Stimulated activated CD4-positive, alpha-beta T cell treated with anti-CD3 and anti-CD28 coated beads, Interleukin-4, amount 100 ng/mL, for 1 hour (primary cell): ENCODE results near the gene ARMC10.
"Not testable (repeated sequence)": the region's sequence is repeated elsewhere in the genome, so short reads cannot be mapped to it uniquely, and the experiment has no call there.

Experiments
- DNase-seq: peaks from one replicate; pipeline ENCODE4 v3.0.0-alpha.2; 2020

Gene ARMC10

DNA sequence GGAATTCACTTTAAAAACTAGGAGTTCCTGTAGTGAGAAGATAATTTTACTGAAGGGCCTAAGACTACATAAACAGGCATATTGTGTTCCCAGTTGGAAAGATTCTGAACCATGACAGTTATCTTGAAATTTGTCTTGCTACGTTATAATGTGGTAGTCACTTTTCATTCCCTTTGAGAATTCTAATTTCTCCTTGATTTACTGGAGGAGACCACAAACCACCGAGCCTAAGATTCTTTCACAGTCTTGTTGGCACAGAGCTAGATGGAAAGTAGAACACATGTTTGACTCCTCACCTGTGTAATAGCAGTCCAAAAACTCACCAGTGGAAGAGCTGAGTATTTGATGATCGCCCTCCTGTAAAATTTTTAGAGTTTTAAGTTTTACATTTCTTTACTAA lies 4.9 kb downstream of the ARMC10 start:
- no peak for DNase-seq

DNA sequence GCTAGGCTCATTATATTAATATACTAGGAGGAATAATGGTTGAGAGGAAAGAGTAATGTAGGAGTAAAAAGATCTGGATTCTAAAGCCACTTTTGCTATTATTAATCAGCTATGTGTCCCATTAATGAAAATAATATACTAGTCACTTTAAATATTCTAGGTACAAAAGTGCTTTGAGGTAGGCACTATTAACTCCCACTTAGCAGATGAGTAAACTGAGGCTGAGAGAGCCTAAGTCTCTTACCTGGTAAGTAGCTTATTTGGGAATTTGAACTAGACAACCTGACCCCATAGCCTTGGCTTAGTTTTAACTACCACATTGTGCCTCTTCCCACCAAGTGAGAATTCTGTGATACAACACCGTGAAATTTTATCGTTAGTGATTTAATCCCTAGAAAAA lies 6.0 kb downstream of the ARMC10 start:
- DNase-seq: no peak

DNA sequence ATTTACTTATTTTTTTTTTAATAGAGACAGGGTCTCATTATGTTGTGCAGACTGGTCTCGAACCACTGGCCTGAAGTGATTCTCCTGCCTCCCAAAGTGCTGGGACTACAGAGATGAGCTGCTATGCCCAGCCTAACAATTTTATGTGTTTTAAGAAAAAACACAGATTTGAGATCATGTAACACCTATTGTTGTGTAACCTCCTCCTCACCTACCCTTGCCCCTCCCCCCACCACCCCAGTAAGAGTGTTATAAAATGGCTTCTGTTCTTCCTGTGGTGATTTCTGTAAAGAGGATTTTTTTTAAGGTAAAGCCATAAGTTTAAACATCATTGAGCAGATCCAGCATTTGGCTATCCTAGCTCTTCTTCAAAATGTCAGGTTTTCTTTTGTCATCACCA lies 7.6 kb downstream of the ARMC10 start:
- no peak for DNase-seq

- no peak for DNase-seq
These were observed 8.3 kb downstream of the ARMC10 start for GRCh38 chr7:103083210-103083609.

DNA sequence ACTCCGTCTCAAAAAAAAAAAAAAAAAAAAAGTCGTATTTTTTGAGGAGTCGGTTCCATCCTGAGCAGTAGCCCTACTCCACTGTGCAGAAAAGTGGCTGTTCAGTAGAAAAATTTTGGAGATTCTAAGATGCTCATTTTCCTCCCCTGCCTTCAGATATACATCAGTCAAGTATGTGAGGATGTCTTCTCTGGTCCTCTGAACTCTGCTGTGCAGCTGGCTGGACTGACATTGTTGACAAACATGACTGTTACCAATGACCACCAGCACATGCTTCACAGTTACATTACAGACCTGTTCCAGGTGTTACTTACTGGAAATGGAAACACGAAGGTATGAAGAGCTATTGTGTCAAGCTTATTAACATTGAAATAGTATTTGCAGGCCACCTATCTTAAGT lies 17.4 kb downstream of the ARMC10 start:
- DNase-seq: not testable (repeated sequence)

DNA sequence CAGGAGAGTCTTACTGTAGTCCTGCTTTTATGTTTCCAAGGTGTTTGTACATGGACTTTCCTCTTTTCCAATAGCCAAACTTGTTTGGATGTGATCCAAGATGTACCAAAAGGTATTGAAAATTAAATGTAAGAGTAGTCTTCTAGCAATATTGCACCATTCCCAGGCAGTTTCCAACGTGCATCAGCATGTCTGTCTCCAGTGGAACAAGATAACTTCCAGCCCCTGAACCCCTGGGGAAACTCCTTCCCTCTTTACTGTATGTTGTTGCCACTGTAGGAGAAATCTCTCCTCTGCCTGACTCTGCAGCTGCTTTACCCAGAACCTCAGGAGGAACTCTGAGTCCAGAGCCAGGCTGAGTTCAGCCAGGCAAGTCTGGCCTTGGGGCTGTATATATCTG lies 18.5 kb downstream of the ARMC10 start:
- DNase-seq: no peak

- DNase-seq: no peak
These were observed 19.2 kb downstream of the ARMC10 start for GRCh38 chr7:103094102-103094501.

DNA sequence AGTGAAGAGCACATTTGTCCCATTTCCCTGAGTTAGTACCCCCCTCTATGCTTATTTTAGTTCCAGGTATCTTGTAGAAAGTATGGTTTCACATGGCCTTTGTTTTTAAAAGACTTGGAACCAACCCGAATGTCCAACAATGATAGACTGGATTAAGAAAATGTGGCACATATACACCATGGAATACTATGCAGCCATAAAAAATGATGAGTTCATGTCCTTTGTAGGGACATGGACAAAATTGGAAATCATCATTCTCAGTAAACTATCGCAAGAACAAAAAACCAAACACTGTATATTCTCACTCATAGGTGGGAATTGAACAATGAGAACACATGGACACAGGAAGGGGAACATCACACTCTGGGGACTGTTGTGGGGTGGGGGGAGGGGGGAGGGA lies 20.6 kb downstream of the ARMC10 start:
- not testable (repeated sequence) for DNase-seq

DNA sequence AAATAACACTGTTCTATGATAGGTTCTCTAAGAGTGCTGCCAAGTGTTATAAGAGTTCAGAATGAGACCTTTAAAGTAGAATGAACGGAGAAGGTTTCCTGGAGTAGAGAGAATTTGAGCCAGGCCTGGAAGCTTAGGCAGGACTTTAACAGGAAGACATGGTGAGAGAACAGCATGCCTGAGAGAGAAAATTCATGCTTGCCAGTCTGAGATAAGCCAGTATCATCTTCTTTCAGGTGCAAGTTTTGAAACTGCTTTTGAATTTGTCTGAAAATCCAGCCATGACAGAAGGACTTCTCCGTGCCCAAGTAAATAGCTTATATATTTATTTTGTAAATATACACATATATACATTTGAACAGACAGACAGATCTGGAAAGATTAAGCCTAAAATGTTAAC lies 22.1 kb downstream of the ARMC10 start:
- no peak for DNase-seq

- no peak for DNase-seq
These were observed 25.4 kb downstream of the ARMC10 start for GRCh38 chr7:103100348-103100747.

DNA sequence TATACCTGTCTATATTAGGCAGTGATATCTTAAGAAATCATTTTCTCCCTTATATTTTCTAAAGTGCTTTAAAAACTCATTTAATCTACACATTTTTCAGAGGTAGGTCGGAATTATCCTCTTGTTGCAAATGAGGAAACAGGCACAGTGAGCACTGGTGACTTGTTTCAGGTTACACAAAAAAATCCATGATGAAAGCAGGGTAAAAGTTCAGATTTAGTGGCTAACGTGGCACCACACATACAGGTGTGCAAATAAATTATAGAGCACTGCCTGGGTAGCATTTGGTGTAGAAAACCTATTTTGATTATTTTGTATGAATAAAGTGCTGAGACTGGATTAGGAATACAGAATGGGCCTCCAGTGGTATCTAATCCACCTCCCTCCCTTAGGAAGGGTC lies 26.6 kb downstream of the ARMC10 start:
- no peak for DNase-seq

DNA sequence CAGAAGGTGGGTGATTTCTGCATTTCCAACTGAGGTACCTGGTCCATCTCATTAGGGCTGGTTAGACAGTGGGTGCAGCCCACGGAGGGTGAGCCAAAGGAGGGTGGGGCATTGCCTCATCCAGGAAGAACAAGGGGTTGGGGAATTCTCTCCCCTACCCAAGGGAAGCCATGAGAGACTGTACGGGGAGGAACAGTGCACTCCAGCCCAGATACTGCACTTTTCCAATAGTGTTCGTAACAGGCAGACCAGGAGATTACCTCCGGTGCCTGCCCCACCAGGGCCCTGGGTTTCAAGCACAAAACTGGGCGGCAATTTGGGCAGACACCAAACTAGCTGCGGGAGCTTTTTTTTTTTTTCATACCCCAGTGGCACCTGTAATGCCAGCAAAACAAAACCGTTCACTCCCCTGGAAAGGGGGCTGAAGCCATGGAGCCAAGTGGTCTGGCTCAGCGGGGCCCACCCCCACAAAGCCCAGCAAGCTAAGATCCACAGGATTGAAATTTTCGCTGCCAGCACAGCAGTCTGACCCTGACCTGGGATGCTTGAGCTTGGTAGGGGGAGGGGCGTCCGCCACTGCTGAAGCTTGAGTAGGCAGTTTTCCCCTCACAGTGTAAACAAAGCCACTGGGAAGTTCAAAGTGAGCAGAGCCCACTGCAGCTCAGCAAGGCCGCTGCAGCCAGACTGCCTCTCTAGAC lies 31.2 kb downstream of the ARMC10 start:
- no peak for DNase-seq

GRCh38 chr7:103106703-103107070 lies 31.7 kb downstream of the ARMC10 start:
- not testable (repeated sequence) for DNase-seq

- no peak for DNase-seq
These were observed 38.2 kb downstream of the ARMC10 start for GRCh38 chr7:103113164-103113563.

DNA sequence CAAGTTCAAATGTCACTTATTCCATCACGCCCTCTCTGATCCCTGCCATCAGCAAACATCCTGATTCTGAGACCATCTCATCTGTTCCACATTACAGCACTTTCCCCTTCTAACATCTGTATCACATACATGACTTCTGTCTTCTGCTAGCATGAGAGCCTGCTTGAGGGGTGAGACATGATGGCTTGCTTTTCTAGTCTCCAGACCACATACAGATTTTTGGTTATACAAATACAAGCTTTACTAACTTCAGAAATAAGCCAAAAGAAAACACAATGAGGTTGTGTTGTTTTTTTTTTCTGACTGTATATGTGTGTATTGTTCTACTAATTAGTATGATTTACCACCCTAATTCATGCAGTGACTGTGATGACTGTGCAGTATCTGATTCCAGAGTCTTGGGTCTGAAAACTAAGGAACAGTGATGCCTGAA lies 39.7 kb downstream of the ARMC10 start:
- DNase-seq: no peak

DNA sequence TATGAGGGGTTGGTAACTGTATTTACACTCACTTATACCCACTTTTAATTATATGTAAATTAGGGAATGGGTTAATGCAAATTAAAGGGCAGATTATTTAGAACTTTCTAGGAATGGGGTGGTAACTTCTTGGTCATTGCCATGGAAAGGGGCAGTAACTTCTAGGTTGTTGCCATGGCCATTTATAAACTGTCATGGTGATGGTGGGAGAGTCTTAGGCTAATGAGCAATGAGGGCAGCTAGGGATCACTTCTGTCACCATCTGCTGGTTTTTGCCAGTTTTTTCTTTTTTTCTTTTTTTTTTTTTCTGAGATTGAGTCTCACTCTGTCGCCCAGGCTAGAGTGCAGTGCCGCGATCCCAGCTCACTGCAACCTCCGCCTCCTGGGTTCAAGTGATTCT lies 40.8 kb downstream of the ARMC10 start:
- DNase-seq: no peak

GRCh38 chr7:103116511-103116910 lies 41.6 kb downstream of the ARMC10 start:
- DNase-seq: no peak

DNA sequence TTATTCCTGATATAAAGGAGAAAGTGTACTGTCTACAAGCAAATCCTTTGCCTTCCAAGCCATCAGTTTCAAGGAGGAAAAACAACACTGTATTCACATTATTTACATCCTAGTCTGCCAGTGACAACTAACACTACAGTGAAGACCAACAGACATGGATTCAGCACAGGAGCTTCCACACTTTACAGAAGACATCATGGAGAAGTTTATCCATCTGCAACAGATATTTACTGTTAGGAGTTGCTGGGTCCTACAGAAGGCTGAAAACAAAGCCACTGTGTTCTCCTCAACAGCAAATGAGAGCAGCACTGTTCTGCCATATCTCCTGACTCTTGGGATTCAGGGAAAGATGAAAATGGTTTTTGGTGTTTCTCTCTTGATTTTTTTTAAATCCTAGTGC lies 42.1 kb downstream of the ARMC10 start:
- DNase-seq: no peak

DNA sequence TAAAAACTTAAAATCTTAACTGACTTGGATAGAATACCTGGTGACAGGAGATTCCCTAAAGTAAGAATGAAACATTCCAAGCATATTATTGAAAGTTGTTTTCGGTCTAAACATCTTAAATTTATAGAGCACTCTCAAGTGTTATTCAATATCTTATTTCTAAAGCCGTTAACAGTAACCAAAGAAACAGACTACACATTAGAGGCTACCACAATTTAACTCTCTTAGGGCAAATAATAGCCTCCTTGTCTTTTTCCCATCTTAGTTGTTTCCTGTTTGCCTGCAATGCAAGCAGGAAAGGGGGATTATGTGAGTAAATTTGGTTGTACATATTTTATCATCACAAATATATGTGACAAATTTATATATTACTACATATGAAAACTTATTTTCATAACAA lies 42.5 kb downstream of the ARMC10 start:
- no peak for DNase-seq

- DNase-seq: no peak
These were observed 44.9 kb downstream of the ARMC10 start for GRCh38 chr7:103119791-103120291.

GRCh38 chr7:103120362-103120761 lies 45.4 kb downstream of the ARMC10 start:
- no peak for DNase-seq

GRCh38 chr7:103121641-103122040 lies 46.7 kb downstream of the ARMC10 start:
- DNase-seq: no peak

GRCh38 chr7:103123529-103123928 lies 48.6 kb downstream of the ARMC10 start:
- no peak for DNase-seq

- DNase-seq: no peak
These were observed 49.6 kb downstream of the ARMC10 start for GRCh38 chr7:103124429-103124979.

- DNase-seq: no peak
These were observed 52.1 kb downstream of the ARMC10 start for GRCh38 chr7:103127006-103127405.
